ENCODE measurements around the gene RITA1.

RITA1 gene

DNA sequence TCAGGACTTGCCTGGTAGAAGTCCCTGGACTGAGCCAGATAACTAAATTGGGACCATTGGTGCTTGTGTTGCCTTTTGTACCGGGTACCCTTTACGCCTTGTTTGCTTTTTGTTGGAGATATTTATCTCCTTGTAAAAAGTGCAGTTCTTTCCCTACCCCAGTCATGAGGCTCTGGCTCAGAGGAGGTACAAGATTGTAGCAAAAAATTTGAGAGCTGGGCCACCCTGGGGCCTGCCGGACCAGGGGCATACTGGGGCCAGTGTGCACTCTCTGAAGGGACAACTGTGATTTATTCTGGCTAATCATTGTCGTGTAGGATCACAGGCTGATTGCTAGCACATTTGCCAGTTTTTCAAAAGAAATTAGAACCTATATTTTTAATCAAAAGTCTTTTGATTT is 49.0 kb downstream of the RITA1 start:
- no peak for DNase-seq (ENCODE audit: insufficient read length, low spot score)
- FAIRE-seq: no peak
- no peak for TF ChIP-seq CTCF (IDR thresholded peaks at IDR 0.05; ENCODE audit: insufficient read depth, missing control alignments)

- DNase-seq (ENCODE audit: insufficient read length, low spot score) (no peak), FAIRE-seq (no peak)
- TF ChIP-seq CTCF (IDR thresholded peaks at IDR 0.05; ENCODE audit: insufficient read depth, missing control alignments): no peak
Measured at GRCh38 chr12:113235976-113236375, 50.5 kb downstream of the RITA1 start.

- DNase-seq (ENCODE audit: insufficient read length, low spot score) (no peak), FAIRE-seq (no peak)
- TF ChIP-seq CTCF (IDR thresholded peaks at IDR 0.05; ENCODE audit: insufficient read depth, missing control alignments): no peak
Measured at GRCh38 chr12:113236539-113237399, 51.2 kb downstream of the RITA1 start.

- DNase-seq (ENCODE audit: insufficient read length, low spot score) (no peak), FAIRE-seq (no peak)
- TF ChIP-seq CTCF (IDR thresholded peaks at IDR 0.05; ENCODE audit: insufficient read depth, missing control alignments): no peak
Measured at GRCh38 chr12:113237748-113238147, 52.2 kb downstream of the RITA1 start.

DNA sequence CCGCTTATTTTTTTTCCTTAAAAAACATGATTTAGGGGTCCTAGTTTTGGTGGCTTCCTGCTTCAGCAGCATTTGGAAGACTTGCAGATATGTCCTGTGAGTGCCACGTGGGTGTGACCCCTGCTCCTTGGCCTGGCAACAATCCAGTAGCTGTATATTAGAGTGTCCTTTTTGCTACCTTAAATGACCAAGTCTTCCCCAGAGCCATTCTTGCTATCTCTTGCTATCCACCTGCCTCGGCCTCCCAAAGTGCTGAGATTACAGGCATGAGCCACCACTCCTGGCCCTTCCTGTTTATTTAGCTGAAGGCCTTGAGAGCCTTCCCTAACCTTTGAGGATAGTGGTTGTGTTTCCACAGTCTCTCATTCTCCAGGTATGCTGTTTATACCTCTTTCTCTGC is 52.8 kb downstream of the RITA1 start:
- TF ChIP-seq CTCF (IDR thresholded peaks at IDR 0.05; ENCODE audit: insufficient read depth, missing control alignments): no peak
- DNase-seq (ENCODE audit: insufficient read length, low spot score) (no peak), FAIRE-seq (no peak)

GRCh38 chr12:113239288-113239771 is 53.8 kb downstream of the RITA1 start:
- TF ChIP-seq CTCF (IDR thresholded peaks at IDR 0.05; ENCODE audit: insufficient read depth, missing control alignments): no peak
- DNase-seq (ENCODE audit: insufficient read length, low spot score) (no peak), FAIRE-seq (no peak)

- no peak for DNase-seq (ENCODE audit: insufficient read length, low spot score)
- FAIRE-seq: no peak
- no peak for TF ChIP-seq CTCF (IDR thresholded peaks at IDR 0.05; ENCODE audit: insufficient read depth, missing control alignments)
Measured at GRCh38 chr12:113239811-113240331, 54.4 kb downstream of the RITA1 start.
